Mammary epithelial cell (primary cell): Measurements from ENCODE around the gene TACC2.

Experiments used
- EZH2 ChIP-seq: IDR thresholded peaks from 2 replicates; pipeline ENCODE4 v1.6.1; 2012; ENCODE audit warnings: low read length, inconsistent platforms, borderline replicate concordance
- TF ChIP-seq, protein P1 (sequence below), 2 donors: IDR thresholded peaks in 1 of 2; conservative IDR thresholded peaks in 1 of 2; 2 replicates each; pipeline ENCODE4 v1.5.1; 2011 to 2012; ENCODE audit warnings: inconsistent platforms in 2 of 2, low read length in 2 of 2, mild to moderate bottlenecking in 2 of 2, control low read depth in 1 of 2, low read depth in 1 of 2; ENCODE audit not compliant: insufficient read depth in 1 of 2; ENCODE audit errors: extremely low read depth in 1 of 2

DNA sequence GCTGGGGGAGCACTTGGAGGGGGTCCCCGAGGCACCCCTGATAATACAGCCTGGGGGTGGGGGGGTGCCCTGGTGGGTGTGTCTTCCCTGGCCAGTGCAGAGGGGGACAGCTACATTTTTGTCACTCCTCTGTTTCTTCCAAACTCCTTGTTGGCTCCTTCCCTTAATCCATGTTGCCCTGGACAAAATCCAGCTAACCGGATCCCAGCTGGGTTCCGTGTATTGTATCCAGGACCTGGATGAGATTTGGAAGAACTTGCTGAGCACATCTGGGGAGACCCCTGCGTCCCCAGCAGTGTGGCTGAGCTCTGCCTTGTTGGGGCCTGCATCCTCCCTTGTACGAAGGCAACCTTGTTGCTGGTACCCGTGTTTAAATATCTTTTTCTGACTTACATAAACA is 195.3 kb downstream of the TACC2 start:
- TF ChIP-seq, protein P1, sequence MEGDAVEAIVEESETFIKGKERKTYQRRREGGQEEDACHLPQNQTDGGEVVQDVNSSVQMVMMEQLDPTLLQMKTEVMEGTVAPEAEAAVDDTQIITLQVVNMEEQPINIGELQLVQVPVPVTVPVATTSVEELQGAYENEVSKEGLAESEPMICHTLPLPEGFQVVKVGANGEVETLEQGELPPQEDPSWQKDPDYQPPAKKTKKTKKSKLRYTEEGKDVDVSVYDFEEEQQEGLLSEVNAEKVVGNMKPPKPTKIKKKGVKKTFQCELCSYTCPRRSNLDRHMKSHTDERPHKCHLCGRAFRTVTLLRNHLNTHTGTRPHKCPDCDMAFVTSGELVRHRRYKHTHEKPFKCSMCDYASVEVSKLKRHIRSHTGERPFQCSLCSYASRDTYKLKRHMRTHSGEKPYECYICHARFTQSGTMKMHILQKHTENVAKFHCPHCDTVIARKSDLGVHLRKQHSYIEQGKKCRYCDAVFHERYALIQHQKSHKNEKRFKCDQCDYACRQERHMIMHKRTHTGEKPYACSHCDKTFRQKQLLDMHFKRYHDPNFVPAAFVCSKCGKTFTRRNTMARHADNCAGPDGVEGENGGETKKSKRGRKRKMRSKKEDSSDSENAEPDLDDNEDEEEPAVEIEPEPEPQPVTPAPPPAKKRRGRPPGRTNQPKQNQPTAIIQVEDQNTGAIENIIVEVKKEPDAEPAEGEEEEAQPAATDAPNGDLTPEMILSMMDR (conservative IDR thresholded peaks at IDR 0.05 in 1 of 2, IDR thresholded peaks at IDR 0.05 in 1 of 2; ENCODE audit: extremely low read depth in 1 of 2, insufficient read depth in 1 of 2, low read depth in 1 of 2, low read length in 2 of 2), result no peak
- no peak for TF ChIP-seq EZH2
